GM23248 (cell line): ENCODE results near the gene ERC2. TPM values are rescaled to one million over a fixed set of nuclear protein-coding genes. Genes with fewer than 3 reads are reported as not detected.
A peak's percentile ranks its signal among the peaks of the same experiment; 100 is the strongest.

ENCODE experiments used
- DNase-seq: peaks from one replicate; pipeline ENCODE4 v3.0.0-alpha.2; 2015
- H2AFZ ChIP-seq: fragments of 200-600 bp; sonication (generic); 2 replicates; pipeline ENCODE4 v1.6.1; 2016; ENCODE audit warnings: antibody characterized with exemption
- H3F3A ChIP-seq: fragments of 200-600 bp; sonication (generic); 2 replicates; pipeline ENCODE4 v1.6.1; 2016; ENCODE audit warnings: mild to moderate bottlenecking, antibody characterized with exemption, mixed run types; ENCODE audit not compliant: insufficient read depth
- H3K27ac ChIP-seq: fragments of 200-600 bp; sonication (generic); 2 replicates; pipeline ENCODE4 v1.5.1; 2016; ENCODE audit warnings: mild to moderate bottlenecking
- H3K27me3 ChIP-seq: fragments of 200-600 bp; sonication (generic); replicated peaks from 2 replicates; pipeline ENCODE4 v1.6.1; 2016; ENCODE audit warnings: mild to moderate bottlenecking; ENCODE audit not compliant: insufficient read depth
- H3K36me3 ChIP-seq: fragments of 200-600 bp; sonication (generic); 2 replicates; pipeline ENCODE4 v1.6.1; 2016; ENCODE audit warnings: low read depth, mild to moderate bottlenecking
- H3K4me1 ChIP-seq: fragments of 200-600 bp; sonication (generic); 2 replicates; pipeline ENCODE4 v1.6.1; 2016; ENCODE audit warnings: mild to moderate bottlenecking; ENCODE audit not compliant: insufficient read depth
- H3K4me2 ChIP-seq: fragments of 200-600 bp; sonication (generic); one replicate; pipeline ENCODE4 v1.6.1; 2016; ENCODE audit warnings: mild to moderate bottlenecking; ENCODE audit not compliant: unreplicated experiment
- H3K4me3 ChIP-seq: fragments of 200-600 bp; sonication (generic); 2 replicates; pipeline ENCODE4 v1.5.1; 2016; ENCODE audit warnings: mild to moderate bottlenecking
- H3K79me2 ChIP-seq: fragments of 200-600 bp; sonication (generic); 2 replicates; pipeline ENCODE4 v1.6.1; 2016; ENCODE audit warnings: mild to moderate bottlenecking; ENCODE audit not compliant: insufficient read depth
- H3K9ac ChIP-seq: fragments of 200-600 bp; sonication (generic); 2 replicates; pipeline ENCODE4 v1.6.1; 2016; ENCODE audit warnings: mild to moderate bottlenecking
- H3K9me2 ChIP-seq: fragments of 200-600 bp; sonication (generic); 2 replicates; pipeline ENCODE4 v1.6.1; 2016; ENCODE audit warnings: mixed run types, mild to moderate bottlenecking, moderate library complexity; ENCODE audit not compliant: insufficient read depth
- H3K9me3 ChIP-seq: fragments of 200-600 bp; sonication (generic); one replicate; pipeline ENCODE4 v1.6.1; 2017; ENCODE audit warnings: low read depth
- H4K20me1 ChIP-seq: fragments of 200-600 bp; sonication (generic); 2 replicates; pipeline ENCODE4 v1.6.0; 2016; ENCODE audit not compliant: insufficient read depth
- EZH2 ChIP-seq: fragments of 200-600 bp; sonication (generic); IDR thresholded peaks from 2 replicates; pipeline ENCODE4 v1.6.1; 2018; ENCODE audit warnings: antibody characterized with exemption, mild to moderate bottlenecking; ENCODE audit not compliant: insufficient read depth, poor library complexity, severe bottlenecking
- EZH2phosphoT487 ChIP-seq: fragments of 200-600 bp; sonication (generic); IDR thresholded peaks from 2 replicates; pipeline ENCODE4 v1.6.1; 2018; ENCODE audit warnings: antibody characterized with exemption, moderate library complexity, mild to moderate bottlenecking, low read depth; ENCODE audit not compliant: insufficient read depth
- whole genome bisulfite sequencing, 2 experiments: methylation state at CpG; one replicate each; pipeline ENCODE4 v1.1.6; 2015 to 2017; ENCODE audit warnings: low lambda C conversion rate in 2 of 2, low coverage in 1 of 2; ENCODE audit errors: missing lambda C conversion rate in 2 of 2; 5-methylcytosine and 5-hydroxymethylcytosine counted together
- in situ Hi-C: fragments of 300-500 bp; cut with MboI; formaldehyde crosslinking; loops from 2 replicates; pipeline ENCODE4 v1.15.0; 2020
- polyA plus RNA-seq: library from polyadenylated mRNA; unstranded; fragments of >200 nt; fragmentation: Nextera tagmentation; extraction: Ambion mirVana; gene quantifications from 2 replicates; pipeline ENCODE4 v1.2.1, GENCODE V29; 2016
- total RNA-seq: library from RNA; depleted of rRNA; stranded (reverse); fragments of >200 nt; shearing (Covaris generic); gene quantifications from 2 replicates; pipeline ENCODE4 v1.2.3, GENCODE V29; 2014

Gene ERC2
- total and polyA plus RNA-seq, 2 experiments from 2014 or later = not detected

DNA sequence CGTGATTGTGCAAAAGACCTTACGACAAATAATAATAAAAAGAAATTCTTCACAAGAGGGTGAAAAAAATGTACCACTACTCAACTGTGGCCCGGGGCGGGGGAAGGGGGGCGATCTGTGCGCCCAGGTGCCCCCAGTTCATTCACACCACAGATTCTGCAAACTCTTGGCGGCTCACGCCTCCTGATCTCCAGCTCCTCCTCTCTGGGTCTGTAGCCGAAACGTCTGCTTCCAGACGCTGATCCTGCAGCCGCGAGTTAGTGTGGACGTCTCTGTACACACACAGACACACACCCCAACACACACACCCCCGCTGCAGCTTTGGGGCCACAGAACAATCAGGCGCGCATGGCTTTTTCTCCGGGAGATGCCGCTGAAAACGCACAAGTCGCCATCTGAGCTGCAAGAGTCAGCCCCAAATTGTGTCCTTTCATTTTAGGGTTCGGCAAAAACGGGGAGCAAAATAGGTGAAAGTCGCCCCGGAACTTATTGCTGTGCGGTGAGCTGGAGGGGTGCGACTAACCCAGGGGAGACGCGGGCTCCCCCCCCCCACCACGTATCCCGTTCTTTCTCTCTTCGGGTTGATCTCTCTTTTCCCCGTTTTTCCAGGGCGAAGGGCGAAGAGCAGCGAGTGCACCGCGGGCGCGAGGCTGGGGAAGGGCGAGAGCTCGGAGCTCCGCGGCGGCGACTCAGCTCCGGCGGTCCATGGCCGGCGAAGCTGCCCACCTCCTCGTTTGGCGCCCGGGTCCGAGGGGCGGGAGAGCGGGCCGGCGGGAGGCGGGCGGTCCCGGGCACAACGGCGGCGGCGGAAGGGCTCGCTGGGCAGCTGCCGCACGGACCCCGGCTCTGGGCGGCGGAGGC lies 980.7 kb downstream of the ERC2 start:
- Histone ChIP-seq H3K4me3 (peak overlapping the region; percentile 97), H2AFZ (peak overlapping the region; percentile 84), H3K9ac (peak overlapping the region; percentile 92), H4K20me1 (no peaks in the 10 kb centered on the region), H3K4me1 (peaks cover 25% of the 10 kb centered on the region), H3K27me3 (no peaks in the 10 kb centered on the region), H3K36me3 (no peaks in the 10 kb centered on the region; the same call in 1 of the 2 replicates), H3K9me3 (no peaks in the 10 kb centered on the region), H3K4me2 (peak overlapping the region; percentile 100), H3F3A (peaks cover 52% of the 10 kb centered on the region), H3K9me2 (no peaks in the 10 kb centered on the region), H3K27ac (peak overlapping the region; percentile 86), H3K79me2 (peaks cover 52% of the 10 kb centered on the region)
- peak; percentile 79 for DNase-seq
- in situ Hi-C loops = loop anchor here (10.0 to 25.0 kb wide), 3 partner anchors 323 to 1050 kb away; no protein-coding TSS in a partner anchor
- 1% methylated on average over 39 to 61 of the region's 71 CpGs for WGBS, 2 experiments
- no peak for TF ChIP-seq EZH2phosphoT487
- no peak for TF ChIP-seq EZH2

DNA sequence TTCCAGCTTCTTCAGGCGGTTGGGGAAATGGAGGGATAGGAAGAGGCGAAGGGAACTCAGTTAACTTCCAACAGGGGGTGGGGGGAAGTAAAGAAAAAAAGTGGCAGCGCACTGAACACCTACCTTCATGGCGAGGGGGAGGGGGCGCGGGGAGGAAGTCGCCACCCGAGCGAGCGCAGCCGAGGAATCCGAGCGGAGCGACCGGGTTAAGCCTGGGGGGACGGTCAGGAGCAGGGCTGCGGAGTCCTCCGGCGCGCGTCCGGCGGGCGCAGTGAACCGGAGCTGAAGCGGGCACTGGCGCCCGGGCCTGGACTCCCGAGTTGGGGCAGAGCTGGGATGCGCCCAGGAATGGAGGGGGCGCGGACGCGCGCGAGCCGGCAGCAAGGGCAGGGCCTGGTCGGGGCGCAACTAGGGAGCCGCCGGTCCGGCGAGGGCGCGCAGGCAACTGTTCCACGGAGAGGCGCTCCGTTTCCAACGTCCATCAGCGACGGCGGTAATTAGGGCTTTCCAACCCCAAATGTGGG lies 981.3 kb downstream of the ERC2 start, which contains the start of gene WNT5A:
Gene WNT5A (minus strand): TSS at position 450 of the 524 bp plus-strand sequence. CDS start 321 bp downstream, at position 129.
- Histone ChIP-seq H3K79me2 (peaks cover 59% of the 10 kb centered on the region), H3K9ac (peak within 1 kb of the TSS; percentile 92), H3K27ac (peak within 1 kb of the TSS; percentile 86), H3K4me1 (peaks cover 23% of the 10 kb centered on the region), H3K9me3 (no peaks in the 10 kb centered on the region), H3K4me3 (peak within 1 kb of the TSS; percentile 97), H3K27me3 (no peaks in the 10 kb centered on the region), H3K36me3 (no peaks in the 10 kb centered on the region; the same call in 1 of the 2 replicates), H3K4me2 (peak within 1 kb of the TSS; percentile 100), H3K9me2 (no peaks in the 10 kb centered on the region), H3F3A (peaks cover 48% of the 10 kb centered on the region), H2AFZ (peak within 1 kb of the TSS; percentile 84), H4K20me1 (no peaks in the 10 kb centered on the region)
- 0 to 2% methylated on average over 37 to 38 of the region's 52 CpGs for WGBS, 2 experiments
- in situ Hi-C loops = loop anchor here (10.0 to 25.0 kb wide), 3 partner anchors 322 to 1050 kb away; no protein-coding TSS in a partner anchor
- DNase-seq = peak; percentile 72
- TF ChIP-seq EZH2 (no peak), EZH2phosphoT487 (no peak)

DNA sequence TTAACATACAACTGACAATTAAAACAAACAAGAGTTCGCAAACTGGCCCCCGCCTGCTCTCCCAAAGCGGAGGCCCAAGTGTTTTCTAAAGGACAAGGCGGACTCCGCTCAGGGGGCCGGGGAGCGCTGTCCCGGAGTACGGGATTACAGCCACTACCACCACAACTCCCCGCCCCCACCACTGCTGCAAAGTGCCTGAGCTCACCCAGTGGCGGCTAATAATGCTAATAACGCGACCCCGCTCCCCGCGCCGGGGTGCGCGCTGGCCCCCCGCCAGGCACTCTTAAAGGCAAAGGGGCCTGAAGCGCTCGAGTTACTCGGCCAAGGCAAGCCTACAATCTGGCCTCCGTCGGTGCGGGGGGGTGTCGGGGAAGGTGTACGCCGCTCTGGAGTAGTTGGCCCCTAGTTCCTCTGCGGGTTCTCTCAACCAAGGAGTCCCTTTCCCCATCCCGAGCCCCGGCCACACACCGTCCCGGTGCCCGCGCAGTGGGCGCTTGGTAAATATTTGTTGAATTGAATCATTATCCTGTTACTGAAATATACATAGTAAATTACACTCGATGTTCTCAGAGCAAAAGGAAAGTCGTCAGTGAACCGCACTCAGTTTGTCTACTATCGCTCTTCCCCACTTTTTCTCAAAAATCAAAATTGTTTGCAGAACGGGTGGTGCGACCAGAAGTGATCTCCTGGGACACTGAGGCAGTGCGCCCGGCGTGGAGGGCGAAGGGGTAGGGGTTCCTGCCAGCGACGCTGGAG lies 982.0 kb downstream of the ERC2 start:
- DNase-seq = peak; percentile 67
- Histone ChIP-seq H3K27me3 (no peaks in the 10 kb centered on the region), H3K4me1 (peaks cover 16% of the 10 kb centered on the region), H2AFZ (peak overlapping the region; percentile 84), H3F3A (peaks cover 41% of the 10 kb centered on the region), H3K36me3 (no peaks in the 10 kb centered on the region; the same call in 1 of the 2 replicates), H3K27ac (peak overlapping the region; percentile 86), H3K4me3 (peak overlapping the region; percentile 97), H4K20me1 (no peaks in the 10 kb centered on the region), H3K4me2 (peak overlapping the region; percentile 100), H3K79me2 (peaks cover 65% of the 10 kb centered on the region), H3K9me2 (no peaks in the 10 kb centered on the region), H3K9ac (peak overlapping the region; percentile 92), H3K9me3 (no peaks in the 10 kb centered on the region)
- no peak for TF ChIP-seq EZH2phosphoT487
- TF ChIP-seq EZH2 = no peak
- in situ Hi-C loops = loop anchor here (10.0 to 25.0 kb wide), 3 partner anchors 321 to 1049 kb away; no protein-coding TSS in a partner anchor
- WGBS, 2 experiments = 20% methylated on average over 48 to 49 of the region's 49 CpGs
